Fibroblast of lung (primary cell): ENCODE data around the gene FAM170A. TPM values are rescaled to one million over a fixed set of nuclear protein-coding genes. Genes with fewer than 3 reads are reported as not detected.

ENCODE experiments used
- DNase-seq, 2 donors: peaks; one replicate each; pipeline versions ENCODE4 v3.0.0 to v3.0.0-alpha.2; 2010; ENCODE audit warnings: low read depth in 2 of 2
- H2AFZ ChIP-seq: 2 replicates; pipeline ENCODE4 v1.5.1; 2012; ENCODE audit warnings: low read length, control low read depth, inconsistent platforms
- H3K27ac ChIP-seq: 2 replicates; pipeline ENCODE4 v1.5.1; 2011; ENCODE audit warnings: low read length, control low read depth; ENCODE audit not compliant: insufficient read depth
- H3K27me3 ChIP-seq: 2 replicates; pipeline ENCODE4 v1.5.1; 2011; ENCODE audit warnings: mild to moderate bottlenecking, low read length; ENCODE audit not compliant: control insufficient read depth, insufficient read depth
- H3K36me3 ChIP-seq: 2 replicates; pipeline ENCODE4 v1.5.1; 2011; ENCODE audit warnings: low read length; ENCODE audit not compliant: control insufficient read depth, insufficient read depth
- H3K4me1 ChIP-seq: 2 replicates; pipeline ENCODE4 v1.5.1; 2011; ENCODE audit warnings: low read length; ENCODE audit not compliant: control insufficient read depth, insufficient read depth; ENCODE audit errors: extremely low read depth
- H3K4me2 ChIP-seq: 2 replicates; pipeline ENCODE4 v1.5.1; 2011; ENCODE audit warnings: low read length, control low read depth; ENCODE audit not compliant: insufficient read depth; ENCODE audit errors: extremely low read depth
- H3K4me3 ChIP-seq, 4 experiments: fragments of 200-600 bp in 1 of 4; sonication (generic) in 1 of 4; replicated peaks in 1 of 4; 2 replicates each; pipeline ENCODE4 v1.5.1; 2011 to 2016; ENCODE audit warnings: low read length in 4 of 4, low read depth in 3 of 4, mild to moderate bottlenecking in 3 of 4, control low read depth in 2 of 4, inconsistent platforms in 1 of 4, mixed read lengths in 1 of 4; ENCODE audit not compliant: insufficient read depth in 1 of 4; ENCODE audit errors: control extremely low read depth in 1 of 4
- H3K79me2 ChIP-seq: 2 replicates; pipeline ENCODE4 v1.5.1; 2012; ENCODE audit warnings: mild to moderate bottlenecking, low read length, inconsistent platforms; ENCODE audit not compliant: control insufficient read depth, insufficient read depth
- H3K9ac ChIP-seq: 2 replicates; pipeline ENCODE4 v1.5.1; 2011; ENCODE audit warnings: mild to moderate bottlenecking, low read length, control low read depth; ENCODE audit not compliant: insufficient read depth
- H3K9me3 ChIP-seq: 2 replicates; pipeline ENCODE4 v1.5.1; 2012; ENCODE audit warnings: low read depth, low read length; ENCODE audit not compliant: control insufficient read depth, insufficient read depth
- H4K20me1 ChIP-seq: 2 replicates; pipeline ENCODE4 v1.5.1; 2011; ENCODE audit warnings: low read length; ENCODE audit not compliant: control insufficient read depth, insufficient read depth; ENCODE audit errors: extremely low read depth
- CTCF ChIP-seq, 2 donors: IDR thresholded peaks in 1 of 2; conservative IDR thresholded peaks in 1 of 2; 1 replicate in 1 of 2; 2 replicates in 1 of 2; pipeline ENCODE4 v1.5.1; 2011 to 2012; ENCODE audit warnings: low read length in 2 of 2, control low read depth in 1 of 2, inconsistent platforms in 1 of 2, low read depth in 1 of 2, mild to moderate bottlenecking in 1 of 2
- EZH2 ChIP-seq: IDR thresholded peaks from 2 replicates; pipeline ENCODE4 v1.5.1; 2012; ENCODE audit warnings: low read length, control low read depth, mild to moderate bottlenecking; ENCODE audit errors: missing control alignments
- polyA plus RNA-seq, 2 donors: library from polyadenylated mRNA; depleted of rRNA in 1 of 2; stranded (reverse) in 1 of 2; unstranded in 1 of 2; fragments of >200 nt; gene quantifications; 2 replicates each; pipeline ENCODE4 v1.2.1, GENCODE V29; 2011 to 2012; ENCODE audit warnings: missing spikeins in 1 of 2
- total RNA-seq: library from RNA; depleted of rRNA; stranded (reverse); fragments of >200 nt; gene quantifications from 2 replicates; pipeline ENCODE4 v1.2.1, GENCODE V29; 2014

Gene FAM170A
- total and polyA plus RNA-seq, 2 donors (not counting 1 experiment from before 2014, with no cell fraction given) = not detected

- no peak for DNase-seq
- Histone ChIP-seq H3K79me2 (no peaks in the 10 kb centered on the region), H4K20me1 (no peaks in the 10 kb centered on the region), H3K4me1 (no peaks in the 10 kb centered on the region), H3K4me2 (no peak overlapping the region), H3K36me3 (no peaks in the 10 kb centered on the region), H3K27me3 (no peaks in the 10 kb centered on the region), H3K27ac (no peak overlapping the region), H3K4me3 (no peak overlapping the region), H2AFZ (no peak overlapping the region), H3K9me3 (no peaks in the 10 kb centered on the region), H3K9ac (no peak overlapping the region)
- no peak for TF ChIP-seq CTCF (conservative IDR thresholded peaks at IDR 0.05 in 1 of 2, IDR thresholded peaks at IDR 0.05 in 1 of 2; ENCODE audit: low read depth in 1 of 2, low read length in 2 of 2)
- no peak for TF ChIP-seq EZH2
These were observed 50.7 kb downstream of the FAM170A start for GRCh38 chr5:119680080-119680479.

- H3K36me3 ChIP-seq = no peaks in the 10 kb centered on the region
- H3K4me3 ChIP-seq = no peak overlapping the region
- no peak overlapping the region for H3K9ac ChIP-seq
- H3K4me2 ChIP-seq = no peak overlapping the region
- no peaks in the 10 kb centered on the region for H4K20me1 ChIP-seq
- H3K4me1 ChIP-seq = no peaks in the 10 kb centered on the region
- TF ChIP-seq CTCF (conservative IDR thresholded peaks at IDR 0.05 in 1 of 2, IDR thresholded peaks at IDR 0.05 in 1 of 2; ENCODE audit: low read depth in 1 of 2, low read length in 2 of 2) = no peak
- no peak for TF ChIP-seq EZH2
- no peaks in the 10 kb centered on the region for H3K79me2 ChIP-seq
- no peaks in the 10 kb centered on the region for H3K9me3 ChIP-seq
- no peaks in the 10 kb centered on the region for H3K27me3 ChIP-seq
- no peak overlapping the region for H2AFZ ChIP-seq
- no peak for DNase-seq
- no peak overlapping the region for H3K27ac ChIP-seq
These were observed 52.4 kb downstream of the FAM170A start for GRCh38 chr5:119681734-119682133.

GRCh38 chr5:119682372-119682771 lies 53.0 kb downstream of the FAM170A start:
- TF ChIP-seq EZH2 (no peak), CTCF (conservative IDR thresholded peaks at IDR 0.05 in 1 of 2, IDR thresholded peaks at IDR 0.05 in 1 of 2; ENCODE audit: low read depth in 1 of 2, low read length in 2 of 2) (no peak)
- Histone ChIP-seq H3K36me3 (no peaks in the 10 kb centered on the region), H3K27me3 (no peaks in the 10 kb centered on the region), H3K4me2 (no peak overlapping the region), H3K4me1 (no peaks in the 10 kb centered on the region), H4K20me1 (no peaks in the 10 kb centered on the region), H3K79me2 (no peaks in the 10 kb centered on the region), H3K27ac (no peak overlapping the region), H3K9ac (no peak overlapping the region), H2AFZ (no peak overlapping the region), H3K4me3 (no peak overlapping the region), H3K9me3 (no peaks in the 10 kb centered on the region)
- DNase-seq = no peak

Other genes starting within 250 kb of the FAM170A start
- gene HSD17B4, start 177.1 kb upstream of the FAM170A start, total RNA-seq = 201 and 340 TPM in 2 replicates
- 162 and 187 TPM in 2 replicates for gene HSD17B4, start 177.1 kb upstream of the FAM170A start, polyA plus RNA-seq